H4 (cell line): ENCODE data around the gene PREX1. TPM values are rescaled to one million over a fixed set of nuclear protein-coding genes. Genes with fewer than 3 reads are reported as not detected.
"Not testable (repeated sequence)": the region's sequence is repeated elsewhere in the genome, so short reads cannot be mapped to it uniquely, and the experiment has no call there.

Experiments
- DNase-seq: peaks from one replicate; pipeline ENCODE4 v3.0.0-alpha.2; 2015; ENCODE audit warnings: low spot score
- total RNA-seq: library from RNA; depleted of rRNA; stranded (reverse); fragments of >200 nt; shearing (Covaris generic); gene quantifications from 2 replicates; pipeline ENCODE4 v1.2.3, GENCODE V29; 2014

PREX1 gene
- total RNA-seq, 1 experiment from 2014 or later = 3.1 TPM

GRCh38 chr20:48812600-48813445 is 15.0 kb downstream of the PREX1 start:
- DNase-seq = no peak

- DNase-seq = not testable (repeated sequence)
Observed at GRCh38 chr20:48812114-48812513, 15.7 kb downstream of the PREX1 start.

GRCh38 chr20:48809673-48810072 is 18.1 kb downstream of the PREX1 start:
- DNase-seq = no peak

- no peak for DNase-seq
Observed at GRCh38 chr20:48808382-48809034, 19.3 kb downstream of the PREX1 start.

- no peak for DNase-seq
Observed at GRCh38 chr20:48807586-48808381, 20.0 kb downstream of the PREX1 start.

GRCh38 chr20:48807051-48807450 is 20.7 kb downstream of the PREX1 start:
- no peak for DNase-seq

GRCh38 chr20:48805716-48806115 is 22.1 kb downstream of the PREX1 start:
- DNase-seq = no peak

- no peak for DNase-seq
Observed at GRCh38 chr20:48805286-48805685, 22.5 kb downstream of the PREX1 start.

- DNase-seq = no peak
Observed at GRCh38 chr20:48804300-48804980, 23.4 kb downstream of the PREX1 start.

- no peak for DNase-seq
Observed at GRCh38 chr20:48803176-48804053, 24.4 kb downstream of the PREX1 start.

GRCh38 chr20:48802647-48803046 is 25.2 kb downstream of the PREX1 start:
- DNase-seq = no peak

- DNase-seq = no peak
Observed at GRCh38 chr20:48802216-48802615, 25.6 kb downstream of the PREX1 start.

- DNase-seq = no peak
Observed at GRCh38 chr20:48801197-48801596, 26.6 kb downstream of the PREX1 start.

GRCh38 chr20:48800177-48800576 is 27.6 kb downstream of the PREX1 start:
- no peak for DNase-seq

- no peak for DNase-seq
Observed at GRCh38 chr20:48799328-48800105, 28.3 kb downstream of the PREX1 start.

GRCh38 chr20:48797850-48798747 is 29.7 kb downstream of the PREX1 start:
- no peak for DNase-seq

GRCh38 chr20:48797275-48797825 is 30.4 kb downstream of the PREX1 start:
- no peak for DNase-seq

GRCh38 chr20:48795732-48796131 is 32.1 kb downstream of the PREX1 start:
- DNase-seq = no peak
